Endothelial cell of umbilical vein (primary cell): ENCODE data around the gene CD276.

ENCODE experiments used
- CTCF ChIP-seq, 2 donors: IDR thresholded peaks; 1 replicate in 1 of 2; 2 replicates in 1 of 2; pipeline ENCODE4 v1.5.1; 2011; ENCODE audit warnings: low read length in 2 of 2, mild to moderate bottlenecking in 2 of 2, moderate library complexity in 2 of 2, control low read depth in 1 of 2, inconsistent platforms in 1 of 2, low read depth in 1 of 2; ENCODE audit not compliant: insufficient read depth in 1 of 2; ENCODE audit errors: extremely low read depth in 1 of 2
- EZH2 ChIP-seq: IDR thresholded peaks from 2 replicates; pipeline ENCODE4 v1.6.1; 2012; ENCODE audit warnings: borderline replicate concordance, low read depth, mild to moderate bottlenecking, moderate library complexity, low read length, inconsistent platforms; ENCODE audit not compliant: severe bottlenecking
- FOS ChIP-seq: IDR thresholded peaks from 2 replicates; pipeline ENCODE4 v1.6.1; 2011; ENCODE audit warnings: mild to moderate bottlenecking, low read length, moderate library complexity, borderline replicate concordance; ENCODE audit not compliant: insufficient read depth
- MYC ChIP-seq: IDR thresholded peaks from one replicate; pipeline ENCODE4 v1.6.1; 2011; ENCODE audit warnings: mild to moderate bottlenecking, low read depth, low read length
- POLR2A ChIP-seq: IDR thresholded peaks from 2 replicates; pipeline ENCODE4 v1.6.1; 2012; ENCODE audit warnings: low read depth, mild to moderate bottlenecking, control low read depth, low read length

DNA sequence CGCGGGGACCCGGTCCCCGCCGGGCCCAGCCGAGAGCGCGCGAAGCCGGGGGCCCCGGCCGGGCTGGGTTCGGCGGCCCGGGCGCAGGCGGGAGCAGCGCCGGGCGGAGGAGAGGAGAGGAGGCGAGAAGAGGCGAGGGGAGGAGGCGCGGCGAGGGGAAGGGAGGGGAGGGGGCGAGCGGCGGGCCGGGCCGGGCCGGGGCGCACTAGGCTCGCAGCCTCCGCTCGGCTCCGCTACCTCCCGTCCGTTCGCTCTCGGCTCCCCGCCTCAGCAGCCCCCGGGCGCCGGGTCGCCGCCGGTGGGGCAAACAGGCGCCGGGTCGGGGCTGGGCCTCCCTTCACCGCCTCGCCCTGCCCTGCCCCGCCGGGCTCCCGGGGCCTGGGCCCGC lies 68.6 kb downstream of the CD276 start:
- TF ChIP-seq POLR2A (no peak), EZH2 (no peak), CTCF (IDR thresholded peaks at IDR 0.05; ENCODE audit: extremely low read depth in 1 of 2, insufficient read depth in 1 of 2, low read depth in 1 of 2, low read length in 2 of 2) (no peak), FOS (no peak), MYC (no peak)
